WTC11 (cell line): ENCODE results near the gene SCIMP.

Experiments used
- ATF1 ChIP-seq: sonication (generic); formaldehyde crosslinking; IDR thresholded peaks from 2 replicates; pipeline ENCODE4 v1.8.1; 2023; ENCODE audit warnings: mild to moderate bottlenecking, moderate library complexity, missing genetic modification reagents
- CREM ChIP-seq: sonication (generic); formaldehyde crosslinking; IDR thresholded peaks from 2 replicates; pipeline ENCODE4 v1.8.1; 2022; ENCODE audit warnings: mild to moderate bottlenecking, missing genetic modification reagents, moderate library complexity
- GABPB1 ChIP-seq: sonication (generic); formaldehyde crosslinking; IDR thresholded peaks from 2 replicates; pipeline ENCODE4 v1.8.1; 2023; ENCODE audit warnings: mild to moderate bottlenecking, missing genetic modification reagents
- NR3C1 ChIP-seq: sonication (generic); formaldehyde crosslinking; conservative IDR thresholded peaks from 2 replicates; pipeline ENCODE4 v1.8.1; 2023; ENCODE audit warnings: low read depth, mild to moderate bottlenecking, missing genetic modification reagents
- SP1 ChIP-seq: sonication (generic); formaldehyde crosslinking; conservative IDR thresholded peaks from 2 replicates; pipeline ENCODE4 v1.8.1; 2022; ENCODE audit warnings: missing genetic modification reagents
- ZBTB21 ChIP-seq: sonication (generic); formaldehyde crosslinking; IDR thresholded peaks from 2 replicates; pipeline ENCODE4 v1.8.1; 2023; ENCODE audit warnings: mild to moderate bottlenecking, missing genetic modification reagents, borderline replicate concordance
- ZNF121 ChIP-seq: sonication (generic); formaldehyde crosslinking; IDR thresholded peaks from 2 replicates; pipeline ENCODE4 v1.8.0; 2023; ENCODE audit warnings: missing genetic modification reagents
- TF ChIP-seq, protein P1 (sequence below): sonication (generic); formaldehyde crosslinking; IDR thresholded peaks from 2 replicates; pipeline ENCODE4 v1.8.1; 2022; ENCODE audit warnings: low read depth, missing genetic modification reagents, borderline replicate concordance
- TF ChIP-seq, protein P2 (sequence below): fragments of 200-600 bp; IDR thresholded peaks from 2 replicates; pipeline ENCODE4 v1.8.0; 2022; ENCODE audit warnings: antibody characterized with exemption
- TF ChIP-seq, protein P3 (sequence below): sonication (generic); formaldehyde crosslinking; IDR thresholded peaks from 2 replicates; pipeline ENCODE4 v1.8.0; 2022; ENCODE audit warnings: mild to moderate bottlenecking, missing genetic modification reagents
- TF ChIP-seq, protein P4 (sequence below): sonication (generic); formaldehyde crosslinking; IDR thresholded peaks from 2 replicates; pipeline ENCODE4 v1.8.0; 2022; ENCODE audit warnings: mild to moderate bottlenecking, missing genetic modification reagents
- TF ChIP-seq, protein P5 (sequence below): fragments of 250-450 bp; sonication (Bioruptor Pico); IDR thresholded peaks from 2 replicates; pipeline ENCODE4 v1.9.0; 2021; ENCODE audit warnings: mild to moderate bottlenecking
- TF ChIP-seq, protein P6 (sequence below): sonication (generic); formaldehyde crosslinking; conservative IDR thresholded peaks from 2 replicates; pipeline ENCODE4 v1.8.1; 2022; ENCODE audit warnings: mild to moderate bottlenecking, missing genetic modification reagents

DNA sequence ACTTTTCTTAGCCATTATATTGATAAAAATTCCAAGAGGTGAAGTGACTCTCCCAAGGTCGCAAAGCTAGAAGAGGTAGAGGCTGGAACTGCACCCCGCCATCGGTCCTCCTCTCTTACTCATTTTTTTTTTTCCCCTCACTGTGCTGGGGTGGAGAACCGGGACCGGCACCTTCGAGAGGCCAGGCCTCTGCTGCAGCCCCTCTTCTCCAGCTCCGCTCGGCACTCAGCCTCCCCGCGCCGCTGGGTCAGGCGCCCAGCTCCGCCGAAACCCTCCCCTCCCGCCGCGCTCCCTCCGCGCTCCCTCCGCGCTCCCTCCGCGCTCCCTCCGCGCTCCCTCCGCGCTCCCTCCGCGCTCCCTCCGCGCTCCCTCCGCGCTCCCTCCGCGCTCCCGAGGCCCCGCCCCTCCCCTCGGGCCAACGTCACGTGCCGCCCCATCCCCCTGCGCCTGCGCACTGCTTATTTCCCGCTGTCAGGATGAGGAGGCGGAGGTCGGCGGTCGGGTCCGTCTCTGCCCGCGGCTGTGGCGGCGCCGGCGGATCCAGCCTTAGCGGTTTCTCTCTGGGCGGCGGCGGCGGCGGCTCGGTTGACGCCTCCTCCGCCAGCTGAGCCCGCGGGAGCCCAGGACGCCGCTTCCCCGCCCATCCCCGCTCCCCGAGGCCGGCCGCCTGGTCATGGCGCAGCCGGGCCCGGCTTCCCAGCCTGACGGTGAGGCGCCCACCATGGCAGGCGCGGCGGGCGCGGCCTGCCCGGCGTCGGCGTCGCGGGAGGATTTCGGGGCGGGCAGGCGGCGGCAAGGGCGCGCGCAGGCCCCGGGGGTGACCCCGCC lies 47.4 kb upstream of the SCIMP start, which contains the start of gene RABEP1:
- TF ChIP-seq, protein P1, sequence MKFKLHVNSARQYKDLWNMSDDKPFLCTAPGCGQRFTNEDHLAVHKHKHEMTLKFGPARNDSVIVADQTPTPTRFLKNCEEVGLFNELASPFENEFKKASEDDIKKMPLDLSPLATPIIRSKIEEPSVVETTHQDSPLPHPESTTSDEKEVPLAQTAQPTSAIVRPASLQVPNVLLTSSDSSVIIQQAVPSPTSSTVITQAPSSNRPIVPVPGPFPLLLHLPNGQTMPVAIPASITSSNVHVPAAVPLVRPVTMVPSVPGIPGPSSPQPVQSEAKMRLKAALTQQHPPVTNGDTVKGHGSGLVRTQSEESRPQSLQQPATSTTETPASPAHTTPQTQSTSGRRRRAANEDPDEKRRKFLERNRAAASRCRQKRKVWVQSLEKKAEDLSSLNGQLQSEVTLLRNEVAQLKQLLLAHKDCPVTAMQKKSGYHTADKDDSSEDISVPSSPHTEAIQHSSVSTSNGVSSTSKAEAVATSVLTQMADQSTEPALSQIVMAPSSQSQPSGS (CRISPR knock-in tag), result no peak
- peak; percentile 80 for TF ChIP-seq SP1 (CRISPR knock-in tag)
- TF ChIP-seq GABPB1, result no peak
- TF ChIP-seq, protein P2, sequence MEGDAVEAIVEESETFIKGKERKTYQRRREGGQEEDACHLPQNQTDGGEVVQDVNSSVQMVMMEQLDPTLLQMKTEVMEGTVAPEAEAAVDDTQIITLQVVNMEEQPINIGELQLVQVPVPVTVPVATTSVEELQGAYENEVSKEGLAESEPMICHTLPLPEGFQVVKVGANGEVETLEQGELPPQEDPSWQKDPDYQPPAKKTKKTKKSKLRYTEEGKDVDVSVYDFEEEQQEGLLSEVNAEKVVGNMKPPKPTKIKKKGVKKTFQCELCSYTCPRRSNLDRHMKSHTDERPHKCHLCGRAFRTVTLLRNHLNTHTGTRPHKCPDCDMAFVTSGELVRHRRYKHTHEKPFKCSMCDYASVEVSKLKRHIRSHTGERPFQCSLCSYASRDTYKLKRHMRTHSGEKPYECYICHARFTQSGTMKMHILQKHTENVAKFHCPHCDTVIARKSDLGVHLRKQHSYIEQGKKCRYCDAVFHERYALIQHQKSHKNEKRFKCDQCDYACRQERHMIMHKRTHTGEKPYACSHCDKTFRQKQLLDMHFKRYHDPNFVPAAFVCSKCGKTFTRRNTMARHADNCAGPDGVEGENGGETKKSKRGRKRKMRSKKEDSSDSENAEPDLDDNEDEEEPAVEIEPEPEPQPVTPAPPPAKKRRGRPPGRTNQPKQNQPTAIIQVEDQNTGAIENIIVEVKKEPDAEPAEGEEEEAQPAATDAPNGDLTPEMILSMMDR, result no peak
- TF ChIP-seq, protein P3, sequence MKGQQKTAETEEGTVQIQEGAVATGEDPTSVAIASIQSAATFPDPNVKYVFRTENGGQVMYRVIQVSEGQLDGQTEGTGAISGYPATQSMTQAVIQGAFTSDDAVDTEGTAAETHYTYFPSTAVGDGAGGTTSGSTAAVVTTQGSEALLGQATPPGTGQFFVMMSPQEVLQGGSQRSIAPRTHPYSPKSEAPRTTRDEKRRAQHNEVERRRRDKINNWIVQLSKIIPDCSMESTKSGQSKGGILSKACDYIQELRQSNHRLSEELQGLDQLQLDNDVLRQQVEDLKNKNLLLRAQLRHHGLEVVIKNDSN (CRISPR knock-in tag), result peak; percentile 96
- TF ChIP-seq ZBTB21 (CRISPR knock-in tag), result no peak
- no peak for TF ChIP-seq ATF1 (CRISPR knock-in tag)
- TF ChIP-seq, protein P4, sequence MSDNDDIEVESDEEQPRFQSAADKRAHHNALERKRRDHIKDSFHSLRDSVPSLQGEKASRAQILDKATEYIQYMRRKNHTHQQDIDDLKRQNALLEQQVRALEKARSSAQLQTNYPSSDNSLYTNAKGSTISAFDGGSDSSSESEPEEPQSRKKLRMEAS (CRISPR knock-in tag), result no peak
- no peak for TF ChIP-seq ZNF121 (CRISPR knock-in tag)
- TF ChIP-seq, protein P5, sequence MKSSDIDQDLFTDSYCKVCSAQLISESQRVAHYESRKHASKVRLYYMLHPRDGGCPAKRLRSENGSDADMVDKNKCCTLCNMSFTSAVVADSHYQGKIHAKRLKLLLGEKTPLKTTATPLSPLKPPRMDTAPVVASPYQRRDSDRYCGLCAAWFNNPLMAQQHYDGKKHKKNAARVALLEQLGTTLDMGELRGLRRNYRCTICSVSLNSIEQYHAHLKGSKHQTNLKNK (CRISPR knock-in tag), result no peak
- no peak for TF ChIP-seq CREM (CRISPR knock-in tag)
- 0 out of 2 replicates have a peak, but pooled peaks have one; percentile 40 for TF ChIP-seq NR3C1 (CRISPR knock-in tag)
- TF ChIP-seq, protein P6, sequence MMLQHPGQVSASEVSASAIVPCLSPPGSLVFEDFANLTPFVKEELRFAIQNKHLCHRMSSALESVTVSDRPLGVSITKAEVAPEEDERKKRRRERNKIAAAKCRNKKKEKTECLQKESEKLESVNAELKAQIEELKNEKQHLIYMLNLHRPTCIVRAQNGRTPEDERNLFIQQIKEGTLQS (CRISPR knock-in tag), result no peak
